ENCODE data around the gene TUBA1C.
"Not testable (repeated sequence)": the region's sequence is repeated elsewhere in the genome, so short reads cannot be mapped to it uniquely, and the experiment has no call there.

TUBA1C gene

GRCh38 chr12:49231878-49232655, 32.8 kb upstream of the TUBA1C start:
- Histone ChIP-seq H3K27ac (ENCODE audit: low read depth, low read length, severe bottlenecking) (peak overlapping the region; percentile 93), H3K9me3 (ENCODE audit: control insufficient read depth, low read length) (no peaks in the 10 kb centered on the region), H3K4me1 (ENCODE audit: control insufficient read depth, insufficient read depth, low read length, poor library complexity, severe bottlenecking) (peaks cover 12% of the 10 kb centered on the region), H3K36me3 (ENCODE audit: control insufficient read depth, insufficient read depth, low read length) (no peaks in the 10 kb centered on the region), H3K4me3 (ENCODE audit: extremely low read depth, insufficient read depth, low read length, poor library complexity, severe bottlenecking) (no peak overlapping the region)
- WGBS, 2 experiments (ENCODE audit: insufficient coverage in 2 of 2): 74 to 77% methylated on average over 3 to 6 of the region's 9 CpGs

- Histone ChIP-seq H3K4me3 (ENCODE audit: extremely low read depth, insufficient read depth, low read length, poor library complexity, severe bottlenecking) (no peak overlapping the region), H3K27ac (ENCODE audit: low read depth, low read length, severe bottlenecking) (peak overlapping the region; percentile 93)
- 57 to 59% methylated on average over 24 to 25 of the region's 25 CpGs for WGBS, 2 experiments (ENCODE audit: insufficient coverage in 2 of 2)
Observed at GRCh38 chr12:49232940-49233841, 31.7 kb upstream of the TUBA1C start.

GRCh38 chr12:49233842-49234526, 30.9 kb upstream of the TUBA1C start:
- Histone ChIP-seq H3K4me1 (ENCODE audit: control insufficient read depth, insufficient read depth, low read length, poor library complexity, severe bottlenecking) (peaks cover 12% of the 10 kb centered on the region), H3K27ac (ENCODE audit: low read depth, low read length, severe bottlenecking) (peak overlapping the region; percentile 93), H3K9me3 (ENCODE audit: control insufficient read depth, low read length) (no peaks in the 10 kb centered on the region), H3K4me3 (ENCODE audit: extremely low read depth, insufficient read depth, low read length, poor library complexity, severe bottlenecking) (no peak overlapping the region), H3K36me3 (ENCODE audit: control insufficient read depth, insufficient read depth, low read length) (no peaks in the 10 kb centered on the region)
- WGBS, 2 experiments (ENCODE audit: insufficient coverage in 2 of 2): 79 to 80% methylated on average over 15 to 19 of the region's 19 CpGs

More at GRCh38 chr12:49232940-49233841, 31.7 kb upstream of the TUBA1C start:
- H3K4me1 ChIP-seq (ENCODE audit: control insufficient read depth, insufficient read depth, low read length, poor library complexity, severe bottlenecking): peaks cover 12% of the 10 kb centered on the region
- H3K9me3 ChIP-seq (ENCODE audit: control insufficient read depth, low read length): no peaks in the 10 kb centered on the region
- no peaks in the 10 kb centered on the region for H3K36me3 ChIP-seq (ENCODE audit: control insufficient read depth, insufficient read depth, low read length)

GRCh38 chr12:49236423-49236822, 28.5 kb upstream of the TUBA1C start:
- H3K36me3 ChIP-seq (ENCODE audit: control insufficient read depth, insufficient read depth, low read length): no peaks in the 10 kb centered on the region
- peaks cover 12% of the 10 kb centered on the region for H3K4me1 ChIP-seq (ENCODE audit: control insufficient read depth, insufficient read depth, low read length, poor library complexity, severe bottlenecking)
- no peak overlapping the region for H3K27ac ChIP-seq (ENCODE audit: low read depth, low read length, severe bottlenecking)
- H3K4me3 ChIP-seq (ENCODE audit: extremely low read depth, insufficient read depth, low read length, poor library complexity, severe bottlenecking): no peak overlapping the region
- H3K9me3 ChIP-seq (ENCODE audit: control insufficient read depth, low read length): no peaks in the 10 kb centered on the region
- WGBS, 2 experiments (ENCODE audit: insufficient coverage in 2 of 2): 83% methylated on average over 1 of the region's 1 CpG; no CpG with 5 or more reads in 1 of the 2 experiments

- H3K4me3 ChIP-seq (ENCODE audit: extremely low read depth, insufficient read depth, low read length, poor library complexity, severe bottlenecking): no peak overlapping the region
- H3K9me3 ChIP-seq (ENCODE audit: control insufficient read depth, low read length): no peaks in the 10 kb centered on the region
- H3K36me3 ChIP-seq (ENCODE audit: control insufficient read depth, insufficient read depth, low read length): no peaks in the 10 kb centered on the region
- 100% methylated on average over 1 to 2 of the region's 5 CpGs for WGBS, 2 experiments (ENCODE audit: insufficient coverage in 2 of 2)
- no peaks in the 10 kb centered on the region for H3K4me1 ChIP-seq (ENCODE audit: control insufficient read depth, insufficient read depth, low read length, poor library complexity, severe bottlenecking)
- no peak overlapping the region for H3K27ac ChIP-seq (ENCODE audit: low read depth, low read length, severe bottlenecking)
Observed at GRCh38 chr12:49243631-49244030, 21.3 kb upstream of the TUBA1C start.

- H3K36me3 ChIP-seq (ENCODE audit: control insufficient read depth, insufficient read depth, low read length): no peaks in the 10 kb centered on the region
- no peaks in the 10 kb centered on the region for H3K9me3 ChIP-seq (ENCODE audit: control insufficient read depth, low read length)
- no peak overlapping the region for H3K4me3 ChIP-seq (ENCODE audit: extremely low read depth, insufficient read depth, low read length, poor library complexity, severe bottlenecking)
- H3K27ac ChIP-seq (ENCODE audit: low read depth, low read length, severe bottlenecking): no peak overlapping the region
- WGBS, 2 experiments (ENCODE audit: insufficient coverage in 2 of 2): 100% methylated on average over 1 of the region's 2 CpGs; no CpG with 5 or more reads in 1 of the 2 experiments
- H3K4me1 ChIP-seq (ENCODE audit: control insufficient read depth, insufficient read depth, low read length, poor library complexity, severe bottlenecking): no peaks in the 10 kb centered on the region
Observed at GRCh38 chr12:49244176-49244575, 20.7 kb upstream of the TUBA1C start.

- Histone ChIP-seq H3K4me3 (ENCODE audit: extremely low read depth, insufficient read depth, low read length, poor library complexity, severe bottlenecking) (no peak overlapping the region), H3K4me1 (ENCODE audit: control insufficient read depth, insufficient read depth, low read length, poor library complexity, severe bottlenecking) (no peaks in the 10 kb centered on the region), H3K9me3 (ENCODE audit: control insufficient read depth, low read length) (no peaks in the 10 kb centered on the region), H3K27ac (ENCODE audit: low read depth, low read length, severe bottlenecking) (no peak overlapping the region), H3K36me3 (ENCODE audit: control insufficient read depth, insufficient read depth, low read length) (no peaks in the 10 kb centered on the region)
- WGBS, 2 experiments (ENCODE audit: insufficient coverage in 2 of 2): 85 to 100% methylated on average over 2 of the region's 5 CpGs
Observed at GRCh38 chr12:49251357-49251756, 13.5 kb upstream of the TUBA1C start.

GRCh38 chr12:49253033-49253623, 11.8 kb upstream of the TUBA1C start:
- Histone ChIP-seq H3K4me3 (ENCODE audit: extremely low read depth, insufficient read depth, low read length, poor library complexity, severe bottlenecking) (no peak overlapping the region), H3K27ac (ENCODE audit: low read depth, low read length, severe bottlenecking) (no peak overlapping the region), H3K9me3 (ENCODE audit: control insufficient read depth, low read length) (no peaks in the 10 kb centered on the region), H3K36me3 (ENCODE audit: control insufficient read depth, insufficient read depth, low read length) (no peaks in the 10 kb centered on the region), H3K4me1 (ENCODE audit: control insufficient read depth, insufficient read depth, low read length, poor library complexity, severe bottlenecking) (no peaks in the 10 kb centered on the region)
- WGBS, 2 experiments (ENCODE audit: insufficient coverage in 2 of 2): 92 to 96% methylated on average over 8 to 11 of the region's 11 CpGs

- not testable (repeated sequence) for H3K4me3 ChIP-seq (ENCODE audit: extremely low read depth, insufficient read depth, low read length, poor library complexity, severe bottlenecking); H3K27ac ChIP-seq (ENCODE audit: low read depth, low read length, severe bottlenecking); H3K36me3 ChIP-seq (ENCODE audit: control insufficient read depth, insufficient read depth, low read length); H3K9me3 ChIP-seq (ENCODE audit: control insufficient read depth, low read length); H3K4me1 ChIP-seq (ENCODE audit: control insufficient read depth, insufficient read depth, low read length, poor library complexity, severe bottlenecking)
- WGBS, 2 experiments (ENCODE audit: insufficient coverage in 2 of 2): 92 to 99% methylated on average over 8 to 10 of the region's 10 CpGs
Observed at GRCh38 chr12:49255456-49255855, 9.4 kb upstream of the TUBA1C start.

Measured in mesodermal cell (in vitro differentiated cells).